ENCODE data around the gene GAB2. TPM values are rescaled to one million over a fixed set of nuclear protein-coding genes. Genes with fewer than 3 reads are reported as not detected.

The GAB2 gene
- total and polyA plus RNA-seq, 2 donors (not counting 1 experiment from before 2014, with no cell fraction given): 5.8 to 85.9 TPM

- H3K4me3 Mint-ChIP-seq: no peak overlapping the region
- H3K27me3 ChIP-seq (replicated peaks in 1 of 4; ENCODE audit: control extremely low read depth in 1 of 4, control insufficient read depth in 3 of 4, insufficient read depth in 4 of 4, low read length in 3 of 4): no peaks in the 10 kb centered on the region
- no peaks in the 10 kb centered on the region for H3K79me2 ChIP-seq (ENCODE audit: control insufficient read depth, insufficient read depth, low read length)
- H4K20me1 ChIP-seq (ENCODE audit: control insufficient read depth, insufficient read depth, low read length, poor library complexity, severe bottlenecking): no peaks in the 10 kb centered on the region
- no peak overlapping the region for H3K4me3 ChIP-seq (ENCODE audit: control extremely low read depth in 1 of 5, extremely low read depth in 1 of 5, insufficient read depth in 1 of 5, low read depth in 2 of 5, low read length in 4 of 5)
- H2AFZ ChIP-seq (ENCODE audit: insufficient read depth, low read depth, low read length, poor library complexity, severe bottlenecking): no peak overlapping the region
- intact Hi-C loops (cut with micrococcal nuclease): no loop called here
- H3K4me2 ChIP-seq (replicated peaks; ENCODE audit: low read depth, low read length, poor library complexity, severe bottlenecking): no peak overlapping the region
- TF ChIP-seq EZH2 (IDR thresholded peaks at IDR 0.05; ENCODE audit: borderline replicate concordance, insufficient read depth, low read depth, low read length, poor library complexity, severe bottlenecking): no peak
- TF ChIP-seq CTCF (IDR thresholded peaks at IDR 0.05): no peak
- H3K27ac Mint-ChIP-seq: no peak overlapping the region
- DNase-seq (no peak), ATAC-seq (ENCODE audit: low read depth) (no peak)
- H3K9me3 ChIP-seq (ENCODE audit: control extremely low read depth in 1 of 3, control insufficient read depth in 2 of 3, insufficient read depth in 1 of 3, low read length in 2 of 3): peaks cover 0 to 3% (median 0%) of the 10 kb centered on the region in 3 donors
- ChIA-PET CTCF (interaction anchor here (0.9 to 1.6 kb wide), 4 partner anchors 9 to 370 kb away, joined by 3 to 7 read pairs (median 3); no protein-coding TSS in a partner anchor), POLR2A (no interaction called here)
- peaks cover 25% of the 10 kb centered on the region for H3K4me1 Mint-ChIP-seq
- H3K27me3 Mint-ChIP-seq: no peaks in the 10 kb centered on the region
- H3K4me1 ChIP-seq (ENCODE audit: control insufficient read depth in 2 of 2, insufficient read depth in 2 of 2, low read length in 2 of 2): peaks cover 10 to 15% of the 10 kb centered on the region in 2 donors
- 96% methylated on average over 3 of the region's 3 CpGs for WGBS (ENCODE audit: insufficient coverage)
- peaks cover 0 to 4% of the 10 kb centered on the region in 2 experiments for H3K36me3 ChIP-seq (replicated peaks in 1 of 2; ENCODE audit: control extremely low read depth in 1 of 2, control insufficient read depth in 1 of 2, extremely low read depth in 1 of 2, insufficient read depth in 2 of 2, low read length in 1 of 2)
- H3K9ac ChIP-seq (ENCODE audit: low read length): no peak overlapping the region
- no peak overlapping the region for H3K27ac ChIP-seq (ENCODE audit: low read length in 2 of 2)
- H3K9me3 Mint-ChIP-seq (ENCODE audit: insufficient read depth): no peaks in the 10 kb centered on the region
Measured at GRCh38 chr11:78194490-78194889, 223.1 kb downstream of the GAB2 start.

- H3K27ac Mint-ChIP-seq: no peak overlapping the region
- Histone ChIP-seq H3K9ac (ENCODE audit: low read length) (no peak overlapping the region), H3K36me3 (replicated peaks in 1 of 2; ENCODE audit: control extremely low read depth in 1 of 2, control insufficient read depth in 1 of 2, extremely low read depth in 1 of 2, insufficient read depth in 2 of 2, low read length in 1 of 2) (peaks cover 0 to 3% of the 10 kb centered on the region in 2 experiments), H3K4me3 (ENCODE audit: control extremely low read depth in 1 of 5, extremely low read depth in 1 of 5, insufficient read depth in 1 of 5, low read depth in 2 of 5, low read length in 4 of 5) (no peak overlapping the region), H3K27me3 (replicated peaks in 1 of 4; ENCODE audit: control extremely low read depth in 1 of 4, control insufficient read depth in 3 of 4, insufficient read depth in 4 of 4, low read length in 3 of 4) (no peaks in the 10 kb centered on the region), H3K9me3 (ENCODE audit: control extremely low read depth in 1 of 3, control insufficient read depth in 2 of 3, insufficient read depth in 1 of 3, low read length in 2 of 3) (peaks cover 0 to 3% (median 0%) of the 10 kb centered on the region in 3 donors), H3K79me2 (ENCODE audit: control insufficient read depth, insufficient read depth, low read length) (peaks cover 2% of the 10 kb centered on the region), H3K27ac (ENCODE audit: low read length in 2 of 2) (no peak overlapping the region), H3K4me2 (replicated peaks; ENCODE audit: low read depth, low read length, poor library complexity, severe bottlenecking) (no peak overlapping the region), H2AFZ (ENCODE audit: insufficient read depth, low read depth, low read length, poor library complexity, severe bottlenecking) (no peak overlapping the region), H3K4me1 (ENCODE audit: control insufficient read depth in 2 of 2, insufficient read depth in 2 of 2, low read length in 2 of 2) (peaks cover 17 to 22% of the 10 kb centered on the region in 2 donors), H4K20me1 (ENCODE audit: control insufficient read depth, insufficient read depth, low read length, poor library complexity, severe bottlenecking) (no peaks in the 10 kb centered on the region)
- ChIA-PET CTCF (interaction anchor here (0.7 to 1.5 kb wide), 3 partner anchors 9 to 370 kb away, joined by 3 to 7 read pairs (median 4); no protein-coding TSS in a partner anchor), POLR2A (interaction anchor here (1.1 kb wide), 1 partner anchor 49 kb away, joined by 6 read pairs; no protein-coding TSS in a partner anchor)
- no peak overlapping the region for H3K4me3 Mint-ChIP-seq
- intact Hi-C loops (cut with micrococcal nuclease): no loop called here
- TF ChIP-seq CTCF (IDR thresholded peaks at IDR 0.05): no peak
- TF ChIP-seq EZH2 (IDR thresholded peaks at IDR 0.05; ENCODE audit: borderline replicate concordance, insufficient read depth, low read depth, low read length, poor library complexity, severe bottlenecking): no peak
- ATAC-seq (ENCODE audit: low read depth): no peak
- DNase-seq: no peak
- peaks cover 30% of the 10 kb centered on the region for H3K4me1 Mint-ChIP-seq
- WGBS (ENCODE audit: insufficient coverage): 96% methylated on average over 8 of the region's 8 CpGs
- no peaks in the 10 kb centered on the region for H3K9me3 Mint-ChIP-seq (ENCODE audit: insufficient read depth)
- H3K27me3 Mint-ChIP-seq: no peaks in the 10 kb centered on the region
Measured at GRCh38 chr11:78193806-78194205, 223.8 kb downstream of the GAB2 start.
